K562 (cell line): ENCODE data around the gene MAPT. TPM values are rescaled to one million over a fixed set of nuclear protein-coding genes. Genes with fewer than 3 reads are reported as not detected.
A peak's percentile ranks its signal among the peaks of the same experiment; 100 is the strongest.

Experiments
- ATAC-seq: fragments of 200-7000 bp; cut with Tn5 transposase; 3 replicates; pipeline ENCODE4 v1.9.1; 2020; ENCODE audit warnings: moderate library complexity
- BruUV-seq: library from RNA; stranded (reverse); fragments of 400-500 nt; replicated peaks from 2 replicates; lab custom pipeline; 2021; lab: Mats Ljungman, UMichigan
- CTCF ChIA-PET: fragments of 300-600 bp; formaldehyde crosslinking; extraction: SDS; loops from one replicate; lab custom pipeline; 2021; ENCODE audit warnings: low intra/inter-chr PET ratio; lab: Yijun Ruan, JAX
- POLR2A ChIA-PET: fragments of 300-600, 350-650 bp; sonication (Branson Sonifier 250); formaldehyde crosslinking; extraction: SDS; loops from one replicate; lab custom pipeline; 2021; ENCODE audit warnings: antibody characterized with exemption, inconsistent platforms; lab: Yijun Ruan, JAX
- DNase-seq, 4 experiments: peaks; one replicate each; pipeline versions ENCODE4 v3.0.0 to v3.0.0-alpha.2; 2011 to 2018; ENCODE audit warnings: low spot score in 3 of 4, mixed read lengths in 3 of 4; ENCODE audit errors: extremely low read depth in 1 of 4
- FAIRE-seq: peaks from 2 replicates; lab custom pipeline; 2011; peaks lifted over from hg19 to GRCh38; lab: Jason Lieb, UNC
- H2AFZ ChIP-seq: 2 replicates; pipeline ENCODE4 v1.6.0; 2011; ENCODE audit warnings: low read depth, low read length, control low read depth, inconsistent platforms
- H3K27ac ChIP-seq: fragments of 200-600 bp; 3 replicates; pipeline ENCODE4 v1.8.0; 2011; ENCODE audit warnings: low read depth, mild to moderate bottlenecking, control low read depth, inconsistent platforms, low read length, moderate library complexity, mixed read lengths; ENCODE audit errors: extremely low read depth
- H3K27me3 ChIP-seq, 2 experiments: fragments of 300-600 bp in 1 of 2; 2 replicates in 1 of 2; 3 replicates in 1 of 2; pipeline versions ENCODE4 v1.6.0 to v1.8.0; 2011; ENCODE audit warnings: inconsistent platforms in 2 of 2, low read length in 2 of 2, mild to moderate bottlenecking in 1 of 2, mixed read lengths in 1 of 2, moderate library complexity in 1 of 2; ENCODE audit not compliant: control insufficient read depth in 2 of 2, insufficient read depth in 2 of 2
- H3K36me3 ChIP-seq: fragments of 300-600 bp; 3 replicates; pipeline ENCODE4 v1.8.0; 2011; ENCODE audit warnings: mild to moderate bottlenecking, low read length, inconsistent platforms; ENCODE audit not compliant: control insufficient read depth, insufficient read depth
- H3K4me1 ChIP-seq, 2 experiments: fragments of 200-600 bp in 1 of 2; replicated peaks in 1 of 2; 2 replicates in 1 of 2; 3 replicates in 1 of 2; pipeline versions ENCODE4 v1.5.1 to v1.8.0; 2011; ENCODE audit warnings: inconsistent platforms in 2 of 2, low read length in 2 of 2, mild to moderate bottlenecking in 1 of 2, mixed read lengths in 1 of 2, moderate library complexity in 1 of 2; ENCODE audit not compliant: control insufficient read depth in 2 of 2, insufficient read depth in 2 of 2
- H3K4me2 ChIP-seq: 2 replicates; pipeline ENCODE4 v1.6.1; 2011; ENCODE audit warnings: low read length, control low read depth, inconsistent platforms, mixed read lengths; ENCODE audit not compliant: insufficient read depth
- H3K4me3 ChIP-seq: fragments of 200-600 bp; sonication (generic), shearing (Covaris generic); 2 replicates; pipeline ENCODE4 v1.5.1; 2016; ENCODE audit warnings: control low read depth, inconsistent platforms
- H3K79me2 ChIP-seq: fragments of 200-600 bp; 3 replicates; pipeline ENCODE4 v1.8.0; 2011; ENCODE audit warnings: low read length, inconsistent platforms; ENCODE audit not compliant: control insufficient read depth, insufficient read depth
- H3K9ac ChIP-seq, 2 experiments: 2 replicates each; pipeline versions ENCODE4 v1.6.0 to v1.6.1; 2011; ENCODE audit warnings: low read depth in 2 of 2, low read length in 2 of 2, control low read depth in 1 of 2, inconsistent platforms in 1 of 2, mild to moderate bottlenecking in 1 of 2, mixed read lengths in 1 of 2; ENCODE audit not compliant: insufficient read depth in 1 of 2
- H3K9me1 ChIP-seq: one replicate; pipeline ENCODE4 v1.6.0; 2011; ENCODE audit warnings: inconsistent platforms, mild to moderate bottlenecking, low read length, moderate library complexity; ENCODE audit not compliant: control insufficient read depth, insufficient read depth
- H3K9me3 ChIP-seq: replicated peaks from 2 replicates; pipeline ENCODE4 v1.5.1; 2011; ENCODE audit warnings: low read depth, low read length, inconsistent platforms; ENCODE audit not compliant: control insufficient read depth, insufficient read depth
- H4K20me1 ChIP-seq: replicated peaks from 2 replicates; pipeline ENCODE4 v1.6.1; 2011; ENCODE audit warnings: low read length, inconsistent platforms, mixed read lengths; ENCODE audit not compliant: control insufficient read depth, insufficient read depth
- COPS2 ChIP-seq: fragments of 450-650 bp; conservative IDR thresholded peaks from 2 replicates; pipeline ENCODE4 v1.6.1; 2016; ENCODE audit warnings: mild to moderate bottlenecking, moderate library complexity
- FIP1L1 ChIP-seq: fragments of 200-400 bp; formaldehyde crosslinking; IDR thresholded peaks from 2 replicates; pipeline ENCODE4 v1.6.1; 2018; ENCODE audit warnings: mild to moderate bottlenecking, low read depth, low read length; ENCODE audit not compliant: poor library complexity, severe bottlenecking
- HDAC3 ChIP-seq: fragments of 450-650 bp; IDR thresholded peaks from 2 replicates; pipeline ENCODE4 v1.6.1; 2018; ENCODE audit warnings: borderline replicate concordance, mild to moderate bottlenecking, moderate library complexity; ENCODE audit not compliant: partially characterized antibody
- MEIS2 ChIP-seq: fragments of 450-650 bp; IDR thresholded peaks from 2 replicates; pipeline ENCODE4 v1.6.1; 2014; ENCODE audit warnings: mild to moderate bottlenecking; ENCODE audit not compliant: partially characterized antibody
- POU5F1 ChIP-seq: fragments of 150-350 bp; IDR thresholded peaks from 2 replicates; pipeline ENCODE4 v1.6.1; 2014; ENCODE audit warnings: borderline replicate concordance, low read length, low read depth, mild to moderate bottlenecking; ENCODE audit not compliant: partially characterized antibody
- PRMT5 ChIP-seq: sonication (generic); formaldehyde crosslinking; IDR thresholded peaks from 2 replicates; pipeline ENCODE4 v1.5.0; 2020; ENCODE audit warnings: missing genetic modification reagents
- SMAD3 ChIP-seq: fragments of 450-650 bp; formaldehyde crosslinking; conservative IDR thresholded peaks from 2 replicates; pipeline ENCODE4 v1.4.0; 2020; ENCODE audit warnings: mild to moderate bottlenecking
- SMARCB1 ChIP-seq: IDR thresholded peaks from 2 replicates; pipeline ENCODE4 v1.6.1; 2011; ENCODE audit warnings: improper control_type of control experiment, low read depth; ENCODE audit not compliant: insufficient read length
- SREBF1 ChIP-seq: fragments of 150-350 bp; IDR thresholded peaks from 2 replicates; pipeline ENCODE4 v1.6.1; 2014; ENCODE audit warnings: antibody characterized with exemption, low read depth, low read length, borderline replicate concordance
- TAL1 ChIP-seq: fragments of 450-650 bp; IDR thresholded peaks from 2 replicates; pipeline ENCODE4 v1.6.1; 2016; ENCODE audit warnings: mild to moderate bottlenecking
- WHSC1 ChIP-seq: IDR thresholded peaks from one replicate; pipeline ENCODE4 v1.6.1; 2012; ENCODE audit warnings: low read length, control low read depth, inconsistent platforms
- ZNF444 ChIP-seq: fragments of 250-450 bp; sonication (Bioruptor Pico); IDR thresholded peaks from 2 replicates; pipeline ENCODE4 v1.4.0; 2020; ENCODE audit warnings: mild to moderate bottlenecking, moderate library complexity
- WGBS: fragments of 100-300 bp; shearing (Covaris generic); methylation state at CpG from one replicate; pipeline ENCODE4 v1.1.6; 2016; ENCODE audit warnings: low coverage, mixed read lengths; ENCODE audit not compliant: insufficient coverage; ENCODE audit errors: missing lambda C conversion rate; 5-methylcytosine and 5-hydroxymethylcytosine counted together
- in situ Hi-C: fragments of 300-500 bp; cut with MboI; formaldehyde crosslinking; loops from 4 replicates; pipeline ENCODE4 v1.15.0; 2018; ENCODE audit warnings: inconsistent platforms, mixed read lengths
- intact Hi-C: fragments of 100-400 bp; cut with micrococcal nuclease; formaldehyde crosslinking; loops from 2 replicates; pipeline ENCODE4 v1.14.2; 2022
- polyA plus RNA-seq, 8 experiments: library from polyadenylated mRNA; depleted of rRNA in 4 of 8; stranded (reverse) in 5 of 8; unstranded in 3 of 8; fragments of >200 nt; fragmentation: Nextera tagmentation in 2 of 8; fragmentation: Illumina TruSeq in 1 of 8; extraction: Ambion mirVana in 2 of 8; extraction: Trizol in 1 of 8; gene quantifications; 2 replicates each; pipeline versions ENCODE4 v1.2.1 to v1.2.3, GENCODE V29; 2011 to 2014; ENCODE audit warnings: inconsistent platforms in 1 of 8, missing spikeins in 1 of 8
- total RNA-seq, 7 experiments: library from RNA; depleted of rRNA in 6 of 7; stranded (reverse); fragments of >200 nt in 6 of 7; fragmentation: Illumina TruSeq in 2 of 7; extraction: Trizol in 2 of 7; gene quantifications; 2 replicates each; pipeline versions ENCODE4 v1.2.1 to v1.2.3, GENCODE V29; 2011 to 2021; ENCODE audit warnings: low replicate concordance in 1 of 7
- TF ChIP-seq, protein P1 (sequence below): fragments of 450-650 bp; IDR thresholded peaks from 2 replicates; pipeline ENCODE4 v1.6.1; 2016

MAPT gene
- total and polyA plus RNA-seq, 9 of the 15 experiments (the other 6 are each of a cell fraction or from before 2014, with no cell fraction given): 0.04 to 1.1 (median 0.36) TPM

DNA sequence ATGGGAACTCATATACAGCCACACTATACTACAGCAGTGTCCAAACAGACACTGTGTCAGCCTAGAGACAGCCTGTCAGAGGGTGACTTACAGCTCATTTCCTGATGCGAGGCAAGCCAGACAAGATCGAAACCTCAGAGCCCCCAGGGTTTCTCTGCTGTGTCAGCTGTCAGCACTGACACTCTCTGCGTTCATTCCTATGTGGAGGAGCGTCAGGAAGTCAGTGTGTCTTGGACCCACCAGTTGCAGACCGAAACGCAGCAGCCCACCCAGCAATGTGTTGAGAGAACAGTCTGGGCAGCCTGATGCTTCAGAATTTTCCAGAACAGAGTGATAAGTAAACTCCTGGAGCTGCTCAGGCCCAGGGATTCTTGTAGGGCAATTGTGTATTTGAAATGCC lies 20.6 kb upstream of the MAPT start (continued):
- TF ChIP-seq, protein P1, sequence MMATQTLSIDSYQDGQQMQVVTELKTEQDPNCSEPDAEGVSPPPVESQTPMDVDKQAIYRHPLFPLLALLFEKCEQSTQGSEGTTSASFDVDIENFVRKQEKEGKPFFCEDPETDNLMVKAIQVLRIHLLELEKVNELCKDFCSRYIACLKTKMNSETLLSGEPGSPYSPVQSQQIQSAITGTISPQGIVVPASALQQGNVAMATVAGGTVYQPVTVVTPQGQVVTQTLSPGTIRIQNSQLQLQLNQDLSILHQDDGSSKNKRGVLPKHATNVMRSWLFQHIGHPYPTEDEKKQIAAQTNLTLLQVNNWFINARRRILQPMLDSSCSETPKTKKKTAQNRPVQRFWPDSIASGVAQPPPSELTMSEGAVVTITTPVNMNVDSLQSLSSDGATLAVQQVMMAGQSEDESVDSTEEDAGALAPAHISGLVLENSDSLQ: peak; percentile 68
- TF ChIP-seq MEIS2 (peak; percentile 77), SMAD3 (CRISPR knock-in tag) (no peak)

DNA sequence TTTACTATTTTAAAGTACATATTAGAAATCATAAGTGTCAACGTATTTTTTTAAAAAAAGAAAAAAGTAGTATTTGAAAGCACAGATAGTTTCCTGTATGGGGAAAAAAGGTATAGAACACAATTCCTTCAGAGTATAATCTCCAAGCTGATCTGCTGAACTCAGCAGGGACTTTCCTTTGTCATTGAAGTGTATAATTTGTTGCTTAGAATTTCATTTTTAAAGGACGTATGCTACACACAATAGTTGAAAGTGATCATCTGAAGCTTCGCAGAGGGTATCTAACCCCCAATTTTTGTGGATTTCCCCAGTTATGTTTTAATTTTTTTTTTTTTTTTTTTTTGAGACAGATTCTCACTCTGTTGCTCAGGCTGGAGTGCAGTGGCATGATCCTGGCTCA lies 20.2 kb upstream of the MAPT start:
- no peak for TF ChIP-seq SMARCB1
- TF ChIP-seq HDAC3: no peak
- TF ChIP-seq SREBF1: no peak
- no peak for TF ChIP-seq COPS2
- TF ChIP-seq WHSC1: no peak
- no peak for TF ChIP-seq ZNF444 (CRISPR knock-in tag)
- no peak for TF ChIP-seq PRMT5
- no peak for TF ChIP-seq TAL1
- no peak for TF ChIP-seq FIP1L1
- TF ChIP-seq POU5F1: no peak
- H3K27ac ChIP-seq: no peak overlapping the region
- POLR2A ChIA-PET: no interaction called here
- H3K79me2 ChIP-seq: no peaks in the 10 kb centered on the region
- H3K27me3 ChIP-seq: peaks cover 15 to 31% of the 10 kb centered on the region in 2 experiments; a peak in 4 of 5 replicates
- no peak overlapping the region for H2AFZ ChIP-seq
- H3K4me3 ChIP-seq: no peak overlapping the region
- in situ Hi-C loops: no loop called here
- intact Hi-C loops: no loop called here
- DNase-seq (no peak), ATAC-seq (no peak), FAIRE-seq (no peak)
- CTCF ChIA-PET: no interaction called here
- H3K9ac ChIP-seq: no peak overlapping the region
- BruUV-seq: no TSS peak
- no peaks in the 10 kb centered on the region for H3K36me3 ChIP-seq
- WGBS: 2% methylated on average over 3 of the region's 3 CpGs
- no peak overlapping the region for H3K4me2 ChIP-seq
- H4K20me1 ChIP-seq: no peaks in the 10 kb centered on the region
- peaks cover 3 to 11% of the 10 kb centered on the region in 2 experiments; a peak in 2 of 5 replicates for H3K4me1 ChIP-seq
- H3K9me1 ChIP-seq: no peaks in the 10 kb centered on the region
- no peaks in the 10 kb centered on the region for H3K9me3 ChIP-seq
